HFFc6 (cell line): ENCODE data around the gene ADGRG6. TPM values are rescaled to one million over a fixed set of nuclear protein-coding genes. Genes with fewer than 3 reads are reported as not detected.

Experiments
- DNase-seq: peaks from one replicate; pipeline ENCODE4 v3.0.0-alpha.2; 2018
- H3K27ac Mint-ChIP-seq: 2 replicates; pipeline ENCODE4 v1.8.0; 2020; ENCODE audit warnings: mild to moderate bottlenecking, mixed read lengths
- H3K27me3 Mint-ChIP-seq: 2 replicates; pipeline ENCODE4 v1.8.0; 2021; ENCODE audit warnings: mild to moderate bottlenecking, moderate library complexity, mixed read lengths; ENCODE audit not compliant: insufficient read depth
- H3K36me3 Mint-ChIP-seq: 2 replicates; pipeline ENCODE4 v1.8.0; 2021; ENCODE audit warnings: low read depth, mixed read lengths
- H3K4me1 Mint-ChIP-seq: 2 replicates; pipeline ENCODE4 v1.8.0; 2020; ENCODE audit warnings: low read depth, mixed read lengths
- H3K4me3 Mint-ChIP-seq: 2 replicates; pipeline ENCODE4 v1.8.0; 2020; ENCODE audit warnings: mild to moderate bottlenecking, moderate library complexity, mixed read lengths
- H3K9me3 Mint-ChIP-seq: 2 replicates; pipeline ENCODE4 v1.8.0; 2020; ENCODE audit warnings: mild to moderate bottlenecking, mixed read lengths
- total RNA-seq, 6 experiments: library from RNA; stranded (reverse); fragmentation: NEBNext Ultra II Directional; extraction: Animal tissue kit (Norgen Biotek cat#: 25700); gene quantifications; 2 replicates in 1 of 6; 3 replicates in 5 of 6; pipeline ENCODE4 v1.2.3, GENCODE V29; 2021
- TF ChIP-seq, protein P1 (sequence below): fragments of 200-600 bp; sonication (generic); IDR thresholded peaks from 2 replicates; pipeline ENCODE4 v1.5.0; 2021; ENCODE audit warnings: antibody characterized with exemption, mild to moderate bottlenecking

Gene ADGRG6
- total RNA-seq, 6 experiments from 2014 or later = 27.4 to 73.2 (median 29.7) TPM

GRCh38 chr6:142353690-142354089 lies 51.9 kb downstream of the ADGRG6 start:
- no peak overlapping the region for H3K27ac Mint-ChIP-seq
- no peaks in the 10 kb centered on the region for H3K27me3 Mint-ChIP-seq
- peaks cover 12% of the 10 kb centered on the region for H3K9me3 Mint-ChIP-seq
- peaks cover 25% of the 10 kb centered on the region for H3K36me3 Mint-ChIP-seq
- H3K4me3 Mint-ChIP-seq = no peak overlapping the region
- H3K4me1 Mint-ChIP-seq = peaks cover 44% of the 10 kb centered on the region
- DNase-seq = no peak
- TF ChIP-seq, protein P1, sequence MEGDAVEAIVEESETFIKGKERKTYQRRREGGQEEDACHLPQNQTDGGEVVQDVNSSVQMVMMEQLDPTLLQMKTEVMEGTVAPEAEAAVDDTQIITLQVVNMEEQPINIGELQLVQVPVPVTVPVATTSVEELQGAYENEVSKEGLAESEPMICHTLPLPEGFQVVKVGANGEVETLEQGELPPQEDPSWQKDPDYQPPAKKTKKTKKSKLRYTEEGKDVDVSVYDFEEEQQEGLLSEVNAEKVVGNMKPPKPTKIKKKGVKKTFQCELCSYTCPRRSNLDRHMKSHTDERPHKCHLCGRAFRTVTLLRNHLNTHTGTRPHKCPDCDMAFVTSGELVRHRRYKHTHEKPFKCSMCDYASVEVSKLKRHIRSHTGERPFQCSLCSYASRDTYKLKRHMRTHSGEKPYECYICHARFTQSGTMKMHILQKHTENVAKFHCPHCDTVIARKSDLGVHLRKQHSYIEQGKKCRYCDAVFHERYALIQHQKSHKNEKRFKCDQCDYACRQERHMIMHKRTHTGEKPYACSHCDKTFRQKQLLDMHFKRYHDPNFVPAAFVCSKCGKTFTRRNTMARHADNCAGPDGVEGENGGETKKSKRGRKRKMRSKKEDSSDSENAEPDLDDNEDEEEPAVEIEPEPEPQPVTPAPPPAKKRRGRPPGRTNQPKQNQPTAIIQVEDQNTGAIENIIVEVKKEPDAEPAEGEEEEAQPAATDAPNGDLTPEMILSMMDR = no peak

GRCh38 chr6:142354650-142355049 lies 52.8 kb downstream of the ADGRG6 start:
- TF ChIP-seq, protein P1 = no peak
- no peak for DNase-seq
- Mint-ChIP-seq H3K27ac (no peak overlapping the region), H3K36me3 (peaks cover 20% of the 10 kb centered on the region), H3K4me1 (peaks cover 38% of the 10 kb centered on the region), H3K4me3 (no peak overlapping the region), H3K27me3 (no peaks in the 10 kb centered on the region), H3K9me3 (peaks cover 12% of the 10 kb centered on the region)

- TF ChIP-seq, protein P1 = no peak
- peaks cover 9% of the 10 kb centered on the region for H3K9me3 Mint-ChIP-seq
- no peak overlapping the region; the same call in 1 of the 2 replicates for H3K27ac Mint-ChIP-seq
- peaks cover 40% of the 10 kb centered on the region for H3K4me1 Mint-ChIP-seq
- no peak overlapping the region for H3K4me3 Mint-ChIP-seq
- DNase-seq = no peak
- H3K36me3 Mint-ChIP-seq = peaks cover 16% of the 10 kb centered on the region
- no peaks in the 10 kb centered on the region for H3K27me3 Mint-ChIP-seq
Measured at GRCh38 chr6:142355520-142356174, 53.8 kb downstream of the ADGRG6 start.

DNA sequence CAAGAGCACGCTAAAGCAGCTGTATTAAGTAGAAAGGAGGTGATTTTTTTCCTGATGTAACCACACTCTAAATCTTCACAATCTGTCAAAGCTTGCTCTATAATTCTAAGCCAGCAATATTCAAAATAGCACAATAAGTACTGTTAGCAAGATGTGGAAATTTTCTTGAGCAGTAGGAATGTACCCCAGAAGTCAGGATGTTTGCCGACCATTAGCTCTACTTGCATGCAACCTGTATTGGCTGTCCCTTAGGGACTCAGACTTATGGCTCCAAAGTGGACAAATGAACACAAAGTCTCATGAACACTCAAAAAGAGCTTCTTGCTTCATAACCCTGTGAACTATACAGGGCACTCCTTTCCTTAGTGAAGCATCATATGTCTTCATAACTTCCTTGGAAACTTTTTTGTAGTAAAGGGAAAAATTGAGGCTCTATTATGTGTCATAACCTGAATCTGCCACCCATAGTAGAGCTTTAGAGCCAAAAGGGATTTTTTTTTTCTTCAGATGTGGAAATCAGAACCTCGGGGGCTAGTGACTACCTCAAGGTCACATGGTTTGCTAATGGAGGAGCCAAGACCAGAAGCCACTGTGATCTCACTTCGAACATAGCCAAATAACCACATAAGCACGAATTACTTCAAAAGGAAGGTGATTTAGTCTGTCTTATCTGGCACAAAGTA lies 54.5 kb downstream of the ADGRG6 start:
- H3K27ac Mint-ChIP-seq = peak overlapping the region; percentile 67
- peaks cover 9% of the 10 kb centered on the region for H3K36me3 Mint-ChIP-seq
- TF ChIP-seq, protein P1 = no peak
- no peaks in the 10 kb centered on the region for H3K27me3 Mint-ChIP-seq
- H3K9me3 Mint-ChIP-seq = peaks cover 2% of the 10 kb centered on the region
- DNase-seq = peak; percentile 54
- H3K4me1 Mint-ChIP-seq = peaks cover 43% of the 10 kb centered on the region
- H3K4me3 Mint-ChIP-seq = peak overlapping the region; percentile 63

- TF ChIP-seq, protein P1 = no peak
- H3K4me1 Mint-ChIP-seq = peaks cover 45% of the 10 kb centered on the region
- peak overlapping the region; percentile 67 for H3K27ac Mint-ChIP-seq
- DNase-seq = no peak
- H3K9me3 Mint-ChIP-seq = no peaks in the 10 kb centered on the region
- H3K36me3 Mint-ChIP-seq = peaks cover 4% of the 10 kb centered on the region; the same call in 1 of the 2 replicates
- H3K4me3 Mint-ChIP-seq = peak overlapping the region; percentile 63
- no peaks in the 10 kb centered on the region for H3K27me3 Mint-ChIP-seq
Measured at GRCh38 chr6:142356884-142357225, 55.0 kb downstream of the ADGRG6 start.
